Fibroblast of skin of scalp (primary cell): Measurements from ENCODE around the gene SPTLC2.

Experiments
- DNase-seq: peaks from one replicate; pipeline ENCODE4 v3.0.0-alpha.2; 2013

Gene SPTLC2

GRCh38 chr14:77623201-77623600, 6.8 kb upstream of the SPTLC2 start:
- no peak for DNase-seq

GRCh38 chr14:77622366-77622961, 6.0 kb upstream of the SPTLC2 start:
- DNase-seq = no peak

GRCh38 chr14:77620222-77620870, 3.9 kb upstream of the SPTLC2 start:
- DNase-seq = no peak

- DNase-seq = no peak
Measured at GRCh38 chr14:77618381-77618970, 2.0 kb upstream of the SPTLC2 start.

GRCh38 chr14:77616133-77616453, 344 bp downstream of the SPTLC2 start:
- no peak for DNase-seq

- no peak for DNase-seq
Measured at GRCh38 chr14:77615361-77616132, 890 bp downstream of the SPTLC2 start.

- DNase-seq = no peak
Measured at GRCh38 chr14:77613201-77613600, 3.2 kb downstream of the SPTLC2 start.

- peak; percentile 71 for DNase-seq
Measured at GRCh38 chr14:77612011-77612620, 4.3 kb downstream of the SPTLC2 start.

- DNase-seq = no peak
Measured at GRCh38 chr14:77610553-77610952, 5.9 kb downstream of the SPTLC2 start.

- no peak for DNase-seq
Measured at GRCh38 chr14:77609922-77610321, 6.5 kb downstream of the SPTLC2 start.

- DNase-seq = no peak
Measured at GRCh38 chr14:77607741-77608302, 8.6 kb downstream of the SPTLC2 start.

GRCh38 chr14:77605392-77605972, 11.0 kb downstream of the SPTLC2 start:
- DNase-seq = no peak

GRCh38 chr14:77603654-77604255, 12.7 kb downstream of the SPTLC2 start:
- DNase-seq = peak; percentile 38

- no peak for DNase-seq
Measured at GRCh38 chr14:77603031-77603430, 13.4 kb downstream of the SPTLC2 start.

- DNase-seq = peak; percentile 38
Measured at GRCh38 chr14:77601846-77602619, 14.4 kb downstream of the SPTLC2 start.

- DNase-seq = peak; percentile 26
Measured at GRCh38 chr14:77599889-77600288, 16.5 kb downstream of the SPTLC2 start.

GRCh38 chr14:77598366-77599070, 17.9 kb downstream of the SPTLC2 start:
- no peak for DNase-seq

- peak; percentile 82 for DNase-seq
Measured at GRCh38 chr14:77593501-77593961, 22.9 kb downstream of the SPTLC2 start.

- DNase-seq = no peak
Measured at GRCh38 chr14:77590845-77591485, 25.5 kb downstream of the SPTLC2 start.

- no peak for DNase-seq
Measured at GRCh38 chr14:77589099-77589498, 27.3 kb downstream of the SPTLC2 start.
